AML-193 (cell line): Measurements from ENCODE around the gene CYB561.

Experiments
- DNase-seq, 2 experiments: peaks; one replicate each; lab custom pipeline; 2025; lab: John Stamatoyannopoulos, UW

CYB561 gene

GRCh38 chr17:63407741-63408330 lies 38.3 kb downstream of the CYB561 start:
- DNase-seq, result no peak

- peak; percentile 89 to 91 for DNase-seq
Measured at GRCh38 chr17:63406689-63407330, 39.3 kb downstream of the CYB561 start.

- DNase-seq, result peak; percentile 72 to 78
Measured at GRCh38 chr17:63405741-63406261, 40.3 kb downstream of the CYB561 start.

- no peak for DNase-seq
Measured at GRCh38 chr17:63405020-63405419, 41.1 kb downstream of the CYB561 start.

- DNase-seq, result no peak
Measured at GRCh38 chr17:63402431-63403212, 43.5 kb downstream of the CYB561 start.

- DNase-seq, result no peak
Measured at GRCh38 chr17:63399856-63400255, 46.2 kb downstream of the CYB561 start.

- no peak for DNase-seq
Measured at GRCh38 chr17:63399316-63399715, 46.8 kb downstream of the CYB561 start.

GRCh38 chr17:63398680-63399079 lies 47.4 kb downstream of the CYB561 start:
- DNase-seq, result no peak

GRCh38 chr17:63395075-63395805 lies 50.9 kb downstream of the CYB561 start:
- DNase-seq, result no peak

GRCh38 chr17:63390090-63390489 lies 56.0 kb downstream of the CYB561 start:
- DNase-seq, result no peak

- DNase-seq, result no peak
Measured at GRCh38 chr17:63387656-63388340, 58.3 kb downstream of the CYB561 start.

GRCh38 chr17:63382826-63383225 lies 63.3 kb downstream of the CYB561 start:
- no peak for DNase-seq
